GM18858 (cell line): Measurements from ENCODE around the gene DICER1.

Experiments used
- ATAC-seq: cut with Tn5 transposase; IDR thresholded peaks from one replicate; pipeline ENCODE4 v1.9.1; 2021; ENCODE audit not compliant: unreplicated experiment

DICER1 gene

GRCh38 chr14:95126906-95127530 is 30.3 kb downstream of the DICER1 start:
- ATAC-seq: no peak

GRCh38 chr14:95125915-95126314 is 31.4 kb downstream of the DICER1 start:
- ATAC-seq: no peak

GRCh38 chr14:95125221-95125620 is 32.1 kb downstream of the DICER1 start:
- ATAC-seq: no peak

GRCh38 chr14:95123891-95124579 is 33.3 kb downstream of the DICER1 start:
- no peak for ATAC-seq

GRCh38 chr14:95122621-95122945 is 34.7 kb downstream of the DICER1 start:
- no peak for ATAC-seq

GRCh38 chr14:95121911-95122620 is 35.3 kb downstream of the DICER1 start:
- no peak for ATAC-seq

GRCh38 chr14:95119336-95119735 is 38.0 kb downstream of the DICER1 start:
- ATAC-seq: no peak

- ATAC-seq: no peak
Observed at GRCh38 chr14:95117937-95118721, 39.2 kb downstream of the DICER1 start.

- ATAC-seq: no peak
Observed at GRCh38 chr14:95113476-95113875, 43.9 kb downstream of the DICER1 start.

- no peak for ATAC-seq
Observed at GRCh38 chr14:95111507-95112164, 45.7 kb downstream of the DICER1 start.

- no peak for ATAC-seq
Observed at GRCh38 chr14:95110178-95110577, 47.2 kb downstream of the DICER1 start.

- no peak for ATAC-seq
Observed at GRCh38 chr14:95107711-95108110, 49.6 kb downstream of the DICER1 start.

- ATAC-seq: no peak
Observed at GRCh38 chr14:95106971-95107370, 50.4 kb downstream of the DICER1 start.

GRCh38 chr14:95104911-95105310 is 52.4 kb downstream of the DICER1 start:
- ATAC-seq: no peak

- ATAC-seq: no peak
Observed at GRCh38 chr14:95102680-95103044, 54.7 kb downstream of the DICER1 start.

GRCh38 chr14:95101736-95102679 is 55.3 kb downstream of the DICER1 start:
- no peak for ATAC-seq

- no peak for ATAC-seq
Observed at GRCh38 chr14:95098984-95099599, 58.2 kb downstream of the DICER1 start.

- ATAC-seq: no peak
Observed at GRCh38 chr14:95097385-95097784, 59.9 kb downstream of the DICER1 start.

- no peak for ATAC-seq
Observed at GRCh38 chr14:95096476-95096875, 60.9 kb downstream of the DICER1 start.

- no peak for ATAC-seq
Observed at GRCh38 chr14:95095996-95096395, 61.3 kb downstream of the DICER1 start.
